OCI-LY7 (cell line): ENCODE results near the gene PPP2R3A. TPM values are rescaled to one million over a fixed set of nuclear protein-coding genes. Genes with fewer than 3 reads are reported as not detected.

Source experiments
- BruUV-seq: library from RNA; stranded (reverse); fragments of 400-500 nt; replicated peaks from 2 replicates; lab custom pipeline; 2021; lab: Mats Ljungman, UMichigan
- CTCF ChIA-PET: fragments of 300-600 bp; sonication (Branson Sonifier 250); formaldehyde crosslinking; loops from one replicate; lab custom pipeline; 2022; ENCODE audit warnings: antibody characterized with exemption; ENCODE audit not compliant: unreplicated experiment; lab: Charles Lee
- POLR2A ChIA-PET: fragments of 300-600 bp; sonication (Branson Sonifier 250); formaldehyde crosslinking; loops from one replicate; lab custom pipeline; 2022; ENCODE audit warnings: antibody characterized with exemption; lab: Charles Lee
- DNase-seq: peaks from one replicate; pipeline ENCODE4 v3.0.0-alpha.2; 2015; ENCODE audit warnings: low spot score
- H2AFZ ChIP-seq: fragments of 200-600 bp; sonication (generic), shearing (Covaris generic); 2 replicates; pipeline ENCODE4 v1.6.1; 2014; ENCODE audit warnings: mild to moderate bottlenecking, antibody characterized with exemption, low read length, moderate library complexity
- H3K27ac ChIP-seq: fragments of 200-600 bp; sonication (generic); 2 replicates; pipeline ENCODE4 v1.5.1; 2014; ENCODE audit warnings: mixed run types, low read depth, mild to moderate bottlenecking, moderate library complexity, low read length, inconsistent platforms; ENCODE audit not compliant: poor library complexity, severe bottlenecking
- H3K36me3 ChIP-seq: fragments of 200-600 bp; sonication (generic); 2 replicates; pipeline ENCODE4 v1.6.1; 2014; ENCODE audit warnings: mild to moderate bottlenecking, antibody characterized with exemption, low read length, moderate library complexity, mixed read lengths; ENCODE audit not compliant: insufficient read depth
- H3K4me1 ChIP-seq: fragments of 200-600 bp; sonication (generic); 2 replicates; pipeline ENCODE4 v1.5.1; 2014; ENCODE audit warnings: mild to moderate bottlenecking, low read length; ENCODE audit not compliant: insufficient read depth, poor library complexity, severe bottlenecking
- H3K4me2 ChIP-seq: fragments of 200-600 bp; sonication (generic); 2 replicates; pipeline ENCODE4 v1.6.1; 2014; ENCODE audit warnings: mild to moderate bottlenecking, low read length
- H3K4me3 ChIP-seq: fragments of 200-600 bp; sonication (generic); 2 replicates; pipeline ENCODE4 v1.5.1; 2014; ENCODE audit warnings: mild to moderate bottlenecking, low read depth, low read length; ENCODE audit not compliant: poor library complexity, severe bottlenecking
- H3K79me2 ChIP-seq: fragments of 200-600 bp; sonication (generic); 2 replicates; pipeline ENCODE4 v1.6.1; 2016; ENCODE audit warnings: low read depth, mild to moderate bottlenecking, low read length, moderate library complexity, mixed read lengths; ENCODE audit not compliant: insufficient read depth
- H3K9me2 ChIP-seq: fragments of 200-600 bp; sonication (generic); 2 replicates; pipeline ENCODE4 v1.6.1; 2016; ENCODE audit warnings: mild to moderate bottlenecking, low read length, mixed read lengths; ENCODE audit not compliant: insufficient read depth
- H3K9me3 ChIP-seq: fragments of 200-600 bp; sonication (generic); 2 replicates; pipeline ENCODE4 v1.6.1; 2014; ENCODE audit warnings: mild to moderate bottlenecking, mixed run types, low read length, mixed read lengths
- H4K20me1 ChIP-seq: fragments of 200-600 bp; sonication (generic); 2 replicates; pipeline ENCODE4 v1.6.1; 2014; ENCODE audit warnings: mild to moderate bottlenecking, antibody characterized with exemption, low read length, moderate library complexity, mixed read lengths; ENCODE audit not compliant: insufficient read depth
- CTCF ChIP-seq: fragments of 200-600 bp; sonication (generic); conservative IDR thresholded peaks from 2 replicates; pipeline ENCODE4 v1.5.1; 2014; ENCODE audit warnings: mild to moderate bottlenecking, antibody characterized with exemption, low read length, moderate library complexity, mixed read lengths
- EZH2phosphoT487 ChIP-seq: fragments of 200-600 bp; sonication (generic); IDR thresholded peaks from 2 replicates; pipeline ENCODE4 v1.6.1; 2018; ENCODE audit warnings: low read depth, borderline replicate concordance, mild to moderate bottlenecking, mixed run types, antibody characterized with exemption, low read length, moderate library complexity, mixed read lengths
- intact Hi-C: fragments of 100-400 bp; cut with micrococcal nuclease; formaldehyde crosslinking; loops from one replicate; pipeline ENCODE4 v1.10.0; 2022; ENCODE audit not compliant: unreplicated experiment
- total RNA-seq, 2 experiments: library from RNA; depleted of rRNA in 1 of 2; stranded (reverse); fragments of >200 nt in 1 of 2; shearing (Covaris generic) in 1 of 2; gene quantifications; 2 replicates each; pipeline ENCODE4 v1.2.3, GENCODE V29; 2014 to 2022

PPP2R3A gene
- total RNA-seq, 2 experiments from 2014 or later, result 0.22 to 0.27 TPM

- no peak overlapping the region for H3K27ac ChIP-seq
- no peaks in the 10 kb centered on the region for H3K9me2 ChIP-seq
- ChIA-PET POLR2A (interaction anchor here (0.7 kb wide), 1 partner anchor 897 kb away, joined by 3 read pairs; no protein-coding TSS in a partner anchor), CTCF (no interaction called here)
- no peak overlapping the region for H3K4me2 ChIP-seq
- H3K4me1 ChIP-seq, result no peaks in the 10 kb centered on the region
- no peak for TF ChIP-seq EZH2phosphoT487
- H3K4me3 ChIP-seq, result no peak overlapping the region
- intact Hi-C loops, result loop anchor here (10.0 kb wide), 1 partner anchor 313 kb away; no protein-coding TSS in a partner anchor
- no peaks in the 10 kb centered on the region for H3K36me3 ChIP-seq
- no peak overlapping the region for H2AFZ ChIP-seq
- H3K9me3 ChIP-seq, result no peaks in the 10 kb centered on the region
- BruUV-seq, result no TSS peak
- no peaks in the 10 kb centered on the region for H3K79me2 ChIP-seq
- H4K20me1 ChIP-seq, result no peaks in the 10 kb centered on the region
- no peak for DNase-seq
Measured at GRCh38 chr3:136048068-136048467, 82.5 kb downstream of the PPP2R3A start.

GRCh38 chr3:136050250-136050649 is 84.7 kb downstream of the PPP2R3A start:
- no peak for DNase-seq
- Histone ChIP-seq H3K36me3 (no peaks in the 10 kb centered on the region), H3K4me3 (no peak overlapping the region), H3K27ac (no peak overlapping the region), H2AFZ (no peak overlapping the region), H3K9me2 (no peaks in the 10 kb centered on the region; the same call in 1 of the 2 replicates), H3K79me2 (no peaks in the 10 kb centered on the region), H3K9me3 (no peaks in the 10 kb centered on the region), H3K4me2 (no peak overlapping the region), H4K20me1 (no peaks in the 10 kb centered on the region), H3K4me1 (no peaks in the 10 kb centered on the region)
- intact Hi-C loops, result no loop called here
- ChIA-PET CTCF (no interaction called here), POLR2A (no interaction called here)
- TF ChIP-seq CTCF (no peak), EZH2phosphoT487 (no peak)
- BruUV-seq, result no TSS peak

GRCh38 chr3:136055491-136055890 is 90.0 kb downstream of the PPP2R3A start:
- CTCF ChIA-PET, result no interaction called here
- Histone ChIP-seq H3K4me1 (no peaks in the 10 kb centered on the region), H4K20me1 (no peaks in the 10 kb centered on the region), H3K9me3 (no peaks in the 10 kb centered on the region), H3K79me2 (no peaks in the 10 kb centered on the region), H3K27ac (no peak overlapping the region), H3K4me2 (no peak overlapping the region), H3K4me3 (no peak overlapping the region), H3K9me2 (no peaks in the 10 kb centered on the region; the same call in 1 of the 2 replicates), H3K36me3 (no peaks in the 10 kb centered on the region), H2AFZ (no peak overlapping the region)
- BruUV-seq, result no TSS peak
- intact Hi-C loops, result no loop called here
- POLR2A ChIA-PET, result no interaction called here
- no peak for TF ChIP-seq CTCF
- no peak for DNase-seq
